OCI-LY3 (cell line): ENCODE measurements around the gene PIGL.

Experiments
- EZH2phosphoT487 ChIP-seq: fragments of 200-600 bp; shearing (Covaris generic); IDR thresholded peaks from 2 replicates; pipeline ENCODE4 v1.6.1; 2018; ENCODE audit warnings: antibody characterized with exemption, mixed run types, low read depth
- TF ChIP-seq, protein P1 (sequence below): fragments of 200-600, 300-600 bp; sonication (generic); IDR thresholded peaks from 2 replicates; pipeline ENCODE4 v1.5.1; 2014; ENCODE audit warnings: antibody characterized with exemption, low read length, low read depth

DNA sequence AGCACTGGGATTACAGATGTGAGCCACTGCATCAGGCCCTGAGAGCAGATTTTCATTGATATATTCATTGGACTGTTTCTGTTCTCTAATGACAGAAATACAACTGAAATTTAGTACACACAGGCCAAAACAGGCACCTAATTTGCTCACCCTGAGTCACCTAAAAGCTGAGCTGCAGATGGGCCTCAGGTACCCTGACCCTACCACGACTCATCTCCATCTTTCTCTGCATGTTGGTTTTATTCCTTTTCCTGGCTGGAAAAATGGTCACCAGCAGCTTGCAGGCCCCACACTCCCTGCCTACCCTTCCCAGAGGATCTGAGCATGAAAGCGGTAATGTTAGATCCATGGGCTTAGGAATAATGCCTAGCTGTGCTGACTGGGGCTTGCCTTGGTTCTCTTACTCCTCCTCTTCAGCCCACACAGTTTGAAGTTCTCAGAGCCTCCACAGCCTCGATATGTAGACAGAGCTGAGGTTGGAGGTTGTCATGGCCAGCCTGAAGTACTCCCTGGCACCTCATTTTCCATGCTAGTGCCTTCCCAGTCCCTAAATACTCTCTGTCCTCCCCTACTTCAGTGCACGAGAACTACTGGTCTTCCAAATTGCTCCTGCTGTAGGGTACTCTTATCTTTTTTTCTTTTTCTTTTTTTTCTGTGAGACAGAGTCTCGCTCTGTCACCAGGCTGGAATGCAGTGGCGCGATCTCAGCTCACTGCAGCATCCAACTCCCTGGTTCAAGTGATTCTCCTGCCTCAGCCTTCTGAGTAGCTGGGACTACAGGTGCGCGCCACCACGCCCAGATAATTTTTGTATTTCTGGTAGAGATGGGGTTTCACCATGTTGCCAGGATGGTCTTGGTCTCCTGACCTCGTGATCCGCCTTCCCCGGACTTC, 85.2 kb downstream of the PIGL start:
- TF ChIP-seq, protein P1, sequence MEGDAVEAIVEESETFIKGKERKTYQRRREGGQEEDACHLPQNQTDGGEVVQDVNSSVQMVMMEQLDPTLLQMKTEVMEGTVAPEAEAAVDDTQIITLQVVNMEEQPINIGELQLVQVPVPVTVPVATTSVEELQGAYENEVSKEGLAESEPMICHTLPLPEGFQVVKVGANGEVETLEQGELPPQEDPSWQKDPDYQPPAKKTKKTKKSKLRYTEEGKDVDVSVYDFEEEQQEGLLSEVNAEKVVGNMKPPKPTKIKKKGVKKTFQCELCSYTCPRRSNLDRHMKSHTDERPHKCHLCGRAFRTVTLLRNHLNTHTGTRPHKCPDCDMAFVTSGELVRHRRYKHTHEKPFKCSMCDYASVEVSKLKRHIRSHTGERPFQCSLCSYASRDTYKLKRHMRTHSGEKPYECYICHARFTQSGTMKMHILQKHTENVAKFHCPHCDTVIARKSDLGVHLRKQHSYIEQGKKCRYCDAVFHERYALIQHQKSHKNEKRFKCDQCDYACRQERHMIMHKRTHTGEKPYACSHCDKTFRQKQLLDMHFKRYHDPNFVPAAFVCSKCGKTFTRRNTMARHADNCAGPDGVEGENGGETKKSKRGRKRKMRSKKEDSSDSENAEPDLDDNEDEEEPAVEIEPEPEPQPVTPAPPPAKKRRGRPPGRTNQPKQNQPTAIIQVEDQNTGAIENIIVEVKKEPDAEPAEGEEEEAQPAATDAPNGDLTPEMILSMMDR: no peak
- no peak for TF ChIP-seq EZH2phosphoT487
